ENCODE results near the gene LAMA3.

GRCh38 chr18:23737578-23737977 is 48.3 kb downstream of the LAMA3 start:
- TF ChIP-seq POLR2A (IDR thresholded peaks at IDR 0.05) = no peak
- TF ChIP-seq POLR2AphosphoS5 (IDR thresholded peaks at IDR 0.05) = no peak
- no peak for TF ChIP-seq CTCF (IDR thresholded peaks at IDR 0.05)
- no peak for TF ChIP-seq EP300 (IDR thresholded peaks at IDR 0.05)
